Measurements from ENCODE around the gene PTPRR.

The PTPRR gene

GRCh38 chr12:70890895-70891832, 29.4 kb downstream of the PTPRR start:
- no peak for TF ChIP-seq CTCF (IDR thresholded peaks at IDR 0.05; ENCODE audit: control insufficient read depth, insufficient read depth, low read depth, low read length, missing control alignments)
- H3K4me3 ChIP-seq (ENCODE audit: control insufficient read depth, low read depth, low read length) = no peak overlapping the region
- DNase-seq (ENCODE audit: low read depth) = no peak

GRCh38 chr12:70885956-70886355, 34.6 kb downstream of the PTPRR start:
- no peak for DNase-seq (ENCODE audit: low read depth)
- no peak for TF ChIP-seq CTCF (IDR thresholded peaks at IDR 0.05; ENCODE audit: control insufficient read depth, insufficient read depth, low read depth, low read length, missing control alignments)
- H3K4me3 ChIP-seq (ENCODE audit: control insufficient read depth, low read depth, low read length) = no peak overlapping the region

- no peak for DNase-seq (ENCODE audit: low read depth)
- TF ChIP-seq CTCF (IDR thresholded peaks at IDR 0.05; ENCODE audit: control insufficient read depth, insufficient read depth, low read depth, low read length, missing control alignments) = no peak
- no peak overlapping the region for H3K4me3 ChIP-seq (ENCODE audit: control insufficient read depth, low read depth, low read length)
Measured at GRCh38 chr12:70883855-70884254, 36.7 kb downstream of the PTPRR start.

- no peak overlapping the region for H3K4me3 ChIP-seq (ENCODE audit: control insufficient read depth, low read depth, low read length)
- no peak for DNase-seq (ENCODE audit: low read depth)
Measured at GRCh38 chr12:70880744-70881143, 39.8 kb downstream of the PTPRR start.

GRCh38 chr12:70876952-70877351, 43.6 kb downstream of the PTPRR start:
- H3K4me3 ChIP-seq (ENCODE audit: control insufficient read depth, low read depth, low read length) = no peak overlapping the region
- DNase-seq (ENCODE audit: low read depth) = no peak
- TF ChIP-seq CTCF (IDR thresholded peaks at IDR 0.05; ENCODE audit: control insufficient read depth, insufficient read depth, low read depth, low read length, missing control alignments) = no peak

More at GRCh38 chr12:70880744-70881143, 39.8 kb downstream of the PTPRR start:
- no peak for TF ChIP-seq CTCF (IDR thresholded peaks at IDR 0.05; ENCODE audit: control insufficient read depth, insufficient read depth, low read depth, low read length, missing control alignments)

GRCh38 chr12:70875628-70876027, 44.9 kb downstream of the PTPRR start:
- TF ChIP-seq CTCF (IDR thresholded peaks at IDR 0.05; ENCODE audit: control insufficient read depth, insufficient read depth, low read depth, low read length, missing control alignments) = no peak
- no peak overlapping the region for H3K4me3 ChIP-seq (ENCODE audit: control insufficient read depth, low read depth, low read length)
- no peak for DNase-seq (ENCODE audit: low read depth)

Measured in AG09309 (cell line).